ENCODE data around the gene EIF4A2. TPM values are rescaled to one million over a fixed set of nuclear protein-coding genes. Genes with fewer than 3 reads are reported as not detected.
"Not testable (repeated sequence)": the region's sequence is repeated elsewhere in the genome, so short reads cannot be mapped to it uniquely, and the experiment has no call there.

Gene EIF4A2
- total RNA-seq, 1 experiment from 2014 or later = 416 TPM

GRCh38 chr3:186784820-186785494, 1.6 kb downstream of the EIF4A2 start:
- no peak for DNase-seq (ENCODE audit: low spot score)

- DNase-seq (ENCODE audit: low spot score) = no peak
Measured at GRCh38 chr3:186785495-186786018, 2.2 kb downstream of the EIF4A2 start.

GRCh38 chr3:186786922-186787321, 3.5 kb downstream of the EIF4A2 start:
- no peak for DNase-seq (ENCODE audit: low spot score)

- no peak for DNase-seq (ENCODE audit: low spot score)
Measured at GRCh38 chr3:186787642-186788481, 4.5 kb downstream of the EIF4A2 start.

DNA sequence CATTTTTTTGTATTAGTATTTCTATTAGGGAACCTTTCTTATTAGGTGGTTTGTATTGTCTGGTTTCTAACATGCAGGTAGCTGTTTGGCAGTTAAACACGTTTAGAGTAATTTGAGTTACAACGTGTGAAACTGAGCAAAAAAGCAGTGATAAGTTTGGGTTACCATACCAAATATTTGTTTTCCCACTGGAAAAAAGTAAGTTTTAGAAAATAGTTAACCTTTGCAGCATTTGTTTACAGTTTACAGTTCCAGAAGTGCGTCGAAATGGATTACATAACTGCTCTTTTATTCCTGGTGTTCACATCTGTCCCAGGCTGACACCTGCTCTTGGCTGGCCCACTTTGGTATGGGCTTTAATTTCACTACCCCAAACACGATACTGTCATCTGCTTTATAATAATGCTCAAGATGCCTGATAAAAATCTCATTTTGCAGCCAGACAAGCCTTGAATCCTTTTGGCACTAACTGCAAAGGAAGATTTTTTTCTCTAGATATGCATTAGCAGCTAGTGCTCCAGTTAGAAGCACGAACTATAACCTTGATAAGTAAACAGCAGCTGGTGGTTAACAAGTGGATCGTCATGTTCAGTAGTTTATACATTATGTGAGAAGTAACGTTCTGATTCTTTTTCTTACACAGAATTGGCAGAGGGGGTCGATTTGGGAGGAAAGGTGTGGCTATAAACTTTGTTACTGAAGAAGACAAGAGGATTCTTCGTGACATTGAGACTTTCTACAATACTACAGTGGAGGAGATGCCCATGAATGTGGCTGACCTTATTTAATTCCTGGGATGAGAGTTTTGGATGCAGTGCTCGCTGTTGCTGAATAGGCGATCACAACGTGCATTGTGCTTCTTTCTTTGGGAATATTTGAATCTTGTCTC, 5.3 kb downstream of the EIF4A2 start:
- DNase-seq (ENCODE audit: low spot score) = no peak

GRCh38 chr3:186789554-186790260, 6.3 kb downstream of the EIF4A2 start:
- no peak for DNase-seq (ENCODE audit: low spot score)

DNA sequence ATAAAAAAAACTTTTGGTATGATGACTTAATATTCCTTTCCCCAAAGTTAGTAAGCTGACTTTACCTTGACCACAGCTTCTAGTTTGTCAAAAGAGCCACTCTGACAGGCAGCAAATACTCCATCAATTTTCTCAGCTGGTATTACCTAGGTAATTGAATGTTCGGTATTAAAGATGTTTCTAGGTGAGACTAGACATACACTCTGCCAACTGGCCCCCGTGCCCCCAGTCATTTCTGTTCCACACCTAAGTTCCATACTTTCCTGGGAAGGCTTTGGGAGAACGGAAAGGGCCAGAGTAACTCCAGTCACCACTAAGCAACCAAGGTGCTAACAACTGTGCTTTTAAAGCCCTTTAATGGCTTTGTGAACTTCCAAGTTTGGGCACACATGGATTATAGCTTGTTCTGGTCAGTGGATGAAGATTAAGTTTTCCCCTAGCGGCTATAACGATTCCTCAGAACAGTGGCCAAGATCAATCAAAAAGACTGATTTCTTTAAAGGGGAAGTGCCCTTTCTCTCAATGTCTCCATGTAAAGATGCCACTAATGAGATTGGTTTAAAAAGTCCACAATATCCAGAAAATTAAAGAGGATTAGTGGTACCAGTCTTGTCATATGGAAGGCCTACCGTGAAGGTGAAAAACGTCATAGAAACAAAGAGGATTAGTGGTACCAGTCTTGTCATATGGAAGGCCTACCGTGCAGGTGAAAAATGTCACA, 7.0 kb downstream of the EIF4A2 start:
- DNase-seq (ENCODE audit: low spot score) = peak; percentile 49

- no peak for DNase-seq (ENCODE audit: low spot score)
Measured at GRCh38 chr3:186798239-186798874, 15.0 kb downstream of the EIF4A2 start.

GRCh38 chr3:186800285-186800684, 16.9 kb downstream of the EIF4A2 start:
- no peak for DNase-seq (ENCODE audit: low spot score)

DNA sequence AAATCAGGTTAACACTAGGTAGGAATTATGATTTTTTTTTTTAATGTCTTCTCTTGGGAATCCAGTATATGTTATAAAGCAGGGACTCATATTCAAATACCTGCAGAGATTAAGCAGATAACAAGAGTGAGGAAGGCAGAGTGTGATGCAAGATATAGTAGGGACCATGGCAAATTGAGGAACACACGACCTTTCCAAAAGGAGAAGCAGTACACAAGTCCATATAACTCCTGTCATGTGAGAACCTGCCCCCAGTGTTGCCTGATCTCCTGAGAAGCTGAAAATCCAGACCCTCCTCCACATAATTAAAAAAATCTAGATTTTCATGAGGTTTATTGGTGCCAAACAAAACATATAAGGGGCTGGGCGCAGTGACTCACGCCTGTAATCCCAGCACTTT, 19.3 kb downstream of the EIF4A2 start:
- DNase-seq (ENCODE audit: low spot score) = no peak

- DNase-seq (ENCODE audit: low spot score) = not testable (repeated sequence)
Measured at GRCh38 chr3:186803447-186803846, 20.1 kb downstream of the EIF4A2 start.

DNA sequence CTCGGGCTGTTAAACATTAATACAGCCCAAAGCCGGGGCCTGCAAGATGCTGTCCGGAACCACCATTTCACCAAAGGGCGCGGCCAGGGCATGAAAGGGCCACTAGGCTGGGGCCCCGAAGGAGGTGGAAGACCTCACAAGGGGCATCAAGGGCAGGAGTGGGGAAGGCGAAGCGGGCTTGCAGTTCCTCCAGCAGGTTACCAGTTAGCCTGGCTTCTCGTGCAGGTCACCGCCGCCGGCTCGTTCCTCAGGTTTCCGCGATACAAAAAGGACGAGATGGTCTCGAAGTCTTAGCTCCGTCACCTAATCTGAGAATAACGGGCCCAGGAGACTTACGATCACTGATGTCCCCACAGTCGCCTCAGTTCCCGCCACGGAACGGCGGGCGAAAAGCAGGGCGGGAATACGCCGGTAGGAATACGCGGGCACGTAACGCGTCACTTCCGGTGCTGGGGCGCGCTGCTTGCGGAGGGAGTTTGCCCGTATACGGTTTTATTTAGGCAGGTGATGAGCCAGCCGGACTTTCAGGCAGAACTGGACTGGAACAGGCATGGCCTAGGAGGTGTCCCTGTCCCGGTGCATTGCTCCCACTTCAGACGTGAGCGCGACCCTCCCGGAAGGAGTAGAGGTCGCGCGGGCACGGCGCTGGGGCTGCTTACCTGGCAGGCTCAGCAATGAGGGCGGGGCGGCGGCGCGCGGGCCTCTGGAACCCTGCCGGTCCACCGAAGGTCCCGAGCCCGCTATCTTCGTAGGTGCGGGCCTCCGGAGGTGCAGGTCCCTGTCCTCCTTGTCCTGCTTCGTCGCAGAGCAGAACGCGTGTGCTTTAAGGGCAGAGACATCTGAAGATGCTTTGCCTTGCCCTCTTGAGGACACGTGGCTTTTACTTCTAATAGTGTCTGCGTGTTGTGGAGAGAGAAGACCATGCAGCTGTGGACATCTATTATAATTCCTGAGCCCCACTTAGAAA, 23.0 kb downstream of the EIF4A2 start, which contains the start of gene RFC4:
Gene RFC4 (minus strand): TSS at position 394 of the 967 bp plus-strand sequence. CDS start 1,769 bp downstream, outside the sequence.
- DNase-seq (ENCODE audit: low spot score) = peak; percentile 88

DNA sequence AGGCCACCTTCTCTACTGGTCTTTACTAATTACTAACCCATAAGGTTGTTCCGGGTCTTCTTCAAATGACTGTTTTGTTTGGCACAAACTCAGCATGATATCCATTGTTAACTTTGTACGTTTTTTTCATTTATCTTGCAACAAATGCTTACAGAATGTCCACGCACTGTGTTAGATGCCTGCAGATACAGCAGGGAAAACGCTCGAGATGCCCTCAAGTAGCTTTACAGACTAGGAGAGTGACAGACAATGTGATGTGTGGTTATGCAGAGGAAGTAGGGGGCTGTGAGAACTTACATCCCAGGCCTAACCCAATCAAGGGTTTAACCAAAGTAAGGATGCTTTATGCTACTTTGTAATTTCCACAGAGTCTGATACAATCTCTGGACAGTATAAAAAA, 23.9 kb downstream of the EIF4A2 start:
- DNase-seq (ENCODE audit: low spot score) = no peak

GRCh38 chr3:186810336-186810996, 27.1 kb downstream of the EIF4A2 start:
- DNase-seq (ENCODE audit: low spot score) = no peak

DNA sequence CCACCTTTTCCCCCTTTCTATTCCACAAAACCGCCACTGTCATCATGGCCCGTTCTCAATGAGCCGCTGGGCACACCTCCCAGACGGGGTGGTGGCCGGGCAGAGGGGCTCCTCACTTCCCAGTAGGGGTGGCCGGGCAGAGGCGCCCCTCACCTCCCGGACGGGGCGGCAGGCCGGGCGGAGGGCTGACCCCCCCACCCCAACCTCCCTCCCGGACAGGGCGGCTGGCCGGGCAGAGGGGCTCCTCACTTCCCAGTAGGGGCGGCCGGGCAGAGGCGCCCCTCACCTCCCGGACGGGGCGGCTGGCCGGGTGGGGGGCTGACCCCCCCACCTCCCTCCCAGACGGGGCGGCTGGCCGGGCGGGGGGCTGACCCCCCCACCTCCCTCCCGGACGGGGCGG, 27.9 kb downstream of the EIF4A2 start:
- not testable (repeated sequence) for DNase-seq (ENCODE audit: low spot score)

DNA sequence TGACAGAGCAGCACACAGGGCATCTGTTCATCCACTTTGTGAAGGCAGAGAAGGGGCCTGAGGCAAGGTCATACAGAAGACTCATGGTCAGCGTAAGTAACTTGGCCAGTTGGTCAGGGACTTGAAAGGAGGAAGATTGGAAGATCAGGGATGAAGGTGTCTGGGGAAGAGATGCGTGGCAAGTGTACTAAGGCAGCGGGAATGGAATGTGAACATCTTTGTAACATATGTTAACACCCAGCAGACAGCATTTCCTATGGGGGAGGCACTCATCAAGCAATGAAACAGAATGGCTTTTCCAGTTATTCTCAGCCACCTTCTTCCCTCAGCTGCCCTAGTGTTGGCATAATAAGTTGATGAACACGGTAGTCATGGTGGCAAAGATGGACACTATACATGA, 30.7 kb downstream of the EIF4A2 start:
- DNase-seq (ENCODE audit: low spot score) = no peak

GRCh38 chr3:186815435-186815834, 32.1 kb downstream of the EIF4A2 start:
- peak; percentile 96 for DNase-seq (ENCODE audit: low spot score)

DNA sequence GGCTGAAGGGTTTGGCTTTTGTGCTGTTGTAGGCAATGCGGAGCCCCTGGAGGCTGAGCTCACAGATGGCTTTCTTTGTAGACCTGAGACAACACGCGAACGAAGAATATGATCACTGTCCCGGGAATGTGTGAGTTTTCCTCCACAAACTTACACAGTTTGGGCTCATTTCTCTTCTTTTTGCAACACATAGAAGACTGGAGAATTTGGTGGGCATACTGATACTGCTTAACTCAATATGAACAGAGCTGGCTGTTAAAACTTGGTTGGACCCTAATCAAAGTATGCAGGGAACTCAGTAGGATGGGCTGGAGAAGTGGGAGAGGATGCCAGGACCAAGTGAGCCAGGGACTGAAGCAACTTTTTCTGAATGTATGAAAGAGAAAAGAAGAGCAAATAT, 35.1 kb downstream of the EIF4A2 start:
- DNase-seq (ENCODE audit: low spot score) = no peak
